Smooth muscle cell (in vitro differentiated cells): ENCODE data around the gene STX10. TPM values are rescaled to one million over a fixed set of nuclear protein-coding genes. Genes with fewer than 3 reads are reported as not detected.
A peak's percentile ranks its signal among the peaks of the same experiment; 100 is the strongest.
"Not testable (repeated sequence)": the region's sequence is repeated elsewhere in the genome, so short reads cannot be mapped to it uniquely, and the experiment has no call there.

Experiments used
- DNase-seq: peaks from one replicate; lab custom pipeline; 2025; ENCODE audit not compliant: unreplicated experiment; lab: John Stamatoyannopoulos, UW
- H2AFZ ChIP-seq: fragments of 200-600 bp; sonication (generic); 2 replicates; pipeline ENCODE4 v1.6.0; 2016; ENCODE audit warnings: antibody characterized with exemption, low read depth, mild to moderate bottlenecking
- H3F3A ChIP-seq: fragments of 200-600 bp; sonication (generic); 2 replicates; pipeline ENCODE4 v1.6.0; 2017; ENCODE audit warnings: antibody characterized with exemption, low read depth
- H3K27ac ChIP-seq: fragments of 200-600 bp; sonication (generic); 2 replicates; pipeline ENCODE4 v1.5.1; 2016; ENCODE audit warnings: low read depth, mild to moderate bottlenecking
- H3K27me3 ChIP-seq: fragments of 200-600 bp; sonication (generic); 2 replicates; pipeline ENCODE4 v1.6.1; 2016; ENCODE audit warnings: low read depth, mild to moderate bottlenecking
- H3K36me3 ChIP-seq: fragments of 200-600 bp; sonication (generic); 2 replicates; pipeline ENCODE4 v1.5.1; 2016; ENCODE audit warnings: low read depth
- H3K4me1 ChIP-seq: fragments of 200-600 bp; sonication (generic); 2 replicates; pipeline ENCODE4 v1.5.1; 2016; ENCODE audit warnings: low read depth
- H3K4me2 ChIP-seq: fragments of 200-600 bp; sonication (generic); 2 replicates; pipeline ENCODE4 v1.6.0; 2016; ENCODE audit warnings: mild to moderate bottlenecking
- H3K4me3 ChIP-seq: fragments of 200-600 bp; sonication (generic); 2 replicates; pipeline ENCODE4 v1.5.1; 2016; ENCODE audit warnings: mild to moderate bottlenecking
- H3K79me2 ChIP-seq: fragments of 200-600 bp; sonication (generic); 2 replicates; pipeline ENCODE4 v1.6.0; 2016; ENCODE audit warnings: low read depth, mild to moderate bottlenecking
- H3K9ac ChIP-seq: fragments of 200-600 bp; sonication (generic); 2 replicates; pipeline ENCODE4 v1.6.0; 2016; ENCODE audit warnings: low read depth
- H3K9me3 ChIP-seq: fragments of 200-600 bp; sonication (generic); replicated peaks from 2 replicates; pipeline ENCODE4 v1.5.1; 2016; ENCODE audit warnings: low read depth
- H4K20me1 ChIP-seq: fragments of 200-600 bp; sonication (generic); 2 replicates; pipeline ENCODE4 v1.6.0; 2016; ENCODE audit warnings: low read depth
- CTCF ChIP-seq: fragments of 200-600 bp; sonication (generic); IDR thresholded peaks from 2 replicates; pipeline ENCODE4 v1.5.1; 2017; ENCODE audit warnings: borderline replicate concordance, mild to moderate bottlenecking, antibody characterized with exemption; ENCODE audit not compliant: insufficient read depth, poor library complexity, severe bottlenecking
- WGBS: methylation state at CpG from one replicate; pipeline ENCODE4 v1.1.7; 2016; ENCODE audit warnings: low lambda C conversion rate; 5-methylcytosine and 5-hydroxymethylcytosine counted together
- polyA plus RNA-seq: library from polyadenylated mRNA; unstranded; fragments of >200 nt; fragmentation: Nextera tagmentation; extraction: Ambion mirVana; gene quantifications from 2 replicates; pipeline ENCODE4 v1.2.1, GENCODE V29; 2016
- total RNA-seq: library from RNA; depleted of rRNA; stranded (reverse); fragments of >200 nt; gene quantifications from 2 replicates; pipeline ENCODE4 v1.2.3, GENCODE V29; 2014

Gene STX10
- total and polyA plus RNA-seq, 2 experiments from 2014 or later = 59.6 to 69.1 TPM

GRCh38 chr19:13181747-13182388 is 31.7 kb upstream of the STX10 start:
- H3K4me3 ChIP-seq = no peak overlapping the region
- 30% methylated on average over 16 of the region's 16 CpGs for WGBS
- DNase-seq = peak; percentile 25
- H4K20me1 ChIP-seq = no peaks in the 10 kb centered on the region
- H2AFZ ChIP-seq = no peak overlapping the region
- no peaks in the 10 kb centered on the region for H3K79me2 ChIP-seq
- H3K9ac ChIP-seq = no peak overlapping the region
- TF ChIP-seq CTCF = no peak
- no peaks in the 10 kb centered on the region for H3F3A ChIP-seq
- peak overlapping the region; percentile 37 for H3K4me2 ChIP-seq
- H3K9me3 ChIP-seq = no peaks in the 10 kb centered on the region
- H3K27ac ChIP-seq = peak overlapping the region; percentile 70
- H3K27me3 ChIP-seq = no peaks in the 10 kb centered on the region
- H3K36me3 ChIP-seq = no peaks in the 10 kb centered on the region
- no peaks in the 10 kb centered on the region for H3K4me1 ChIP-seq

DNA sequence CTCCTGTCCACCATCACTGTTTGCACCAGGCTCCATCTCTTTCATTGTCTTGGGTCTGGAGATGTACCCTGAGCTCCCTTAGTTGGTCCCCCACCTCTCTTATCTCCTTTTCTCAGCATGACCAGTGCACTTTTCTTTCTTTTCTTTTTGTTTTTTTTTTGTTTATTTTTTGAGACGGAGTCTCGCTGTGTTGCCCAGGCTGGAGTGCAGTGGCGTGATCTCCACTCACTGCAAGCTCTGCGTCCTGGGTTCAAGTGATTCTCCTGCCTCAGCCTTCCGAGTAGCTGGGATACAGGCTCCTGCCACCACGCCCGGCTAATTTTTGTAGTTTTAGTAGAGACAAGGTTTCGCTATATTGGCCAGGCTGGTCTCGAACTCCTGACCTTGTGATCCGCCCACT is 28.1 kb upstream of the STX10 start:
- not testable (repeated sequence) for H3K36me3 ChIP-seq, H2AFZ ChIP-seq, H3K27me3 ChIP-seq, H3K9ac ChIP-seq, H3K4me2 ChIP-seq, H3K9me3 ChIP-seq, DNase-seq, H3F3A ChIP-seq, H3K27ac ChIP-seq, H3K4me3 ChIP-seq, H3K79me2 ChIP-seq, H3K4me1 ChIP-seq, H4K20me1 ChIP-seq
- WGBS = 94% methylated on average over 10 of the region's 10 CpGs

GRCh38 chr19:13177584-13177983 is 27.4 kb upstream of the STX10 start:
- not testable (repeated sequence) for H3F3A ChIP-seq, H4K20me1 ChIP-seq, H3K36me3 ChIP-seq, H3K27ac ChIP-seq, H3K9me3 ChIP-seq, H3K4me1 ChIP-seq, H3K4me2 ChIP-seq, H3K79me2 ChIP-seq, DNase-seq, H3K4me3 ChIP-seq, H2AFZ ChIP-seq, H3K27me3 ChIP-seq, H3K9ac ChIP-seq
- over 99% methylated on average over 5 of the region's 5 CpGs for WGBS

DNA sequence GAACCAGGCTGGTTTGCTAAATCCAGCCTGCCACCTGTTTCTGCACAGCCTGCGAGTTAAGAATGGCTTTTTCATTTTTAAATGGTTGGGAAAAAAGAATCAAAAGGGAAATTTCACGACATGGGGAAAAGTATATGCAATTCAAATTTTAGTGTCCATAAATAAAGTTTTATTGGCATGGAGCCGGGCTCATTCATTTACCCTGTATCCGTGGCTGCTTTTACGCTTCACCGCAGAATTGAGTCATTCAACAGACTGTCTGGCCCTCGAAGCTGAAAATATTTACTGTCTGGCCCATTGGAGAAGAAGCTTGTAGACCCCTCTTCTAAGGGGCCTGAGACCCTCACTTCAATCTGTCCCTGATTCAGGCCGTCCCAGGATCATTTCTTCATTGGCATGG is 26.2 kb upstream of the STX10 start:
- H4K20me1 ChIP-seq = no peaks in the 10 kb centered on the region
- no peak for DNase-seq
- no peaks in the 10 kb centered on the region for H3F3A ChIP-seq
- H3K4me2 ChIP-seq = no peak overlapping the region
- H3K4me1 ChIP-seq = no peaks in the 10 kb centered on the region
- no peaks in the 10 kb centered on the region for H3K36me3 ChIP-seq
- H2AFZ ChIP-seq = no peak overlapping the region
- H3K9ac ChIP-seq = peak overlapping the region; percentile 35
- TF ChIP-seq CTCF = no peak
- H3K79me2 ChIP-seq = no peaks in the 10 kb centered on the region
- H3K4me3 ChIP-seq = no peak overlapping the region
- WGBS = 69% methylated on average over 8 of the region's 8 CpGs
- H3K9me3 ChIP-seq = no peaks in the 10 kb centered on the region
- no peaks in the 10 kb centered on the region for H3K27me3 ChIP-seq
- H3K27ac ChIP-seq = peak overlapping the region; percentile 59
